Pancreas (tissue), 10 donors: ENCODE measurements around the gene ZBTB4. TPM values are rescaled to one million over a fixed set of nuclear protein-coding genes. Genes with fewer than 3 reads are reported as not detected.
A peak's percentile ranks its signal among the peaks of the same experiment; 100 is the strongest.

ENCODE experiments used
- ATAC-seq, 4 donors: fragments of 200-7000 bp; cut with Tn5 transposase; one replicate each; pipeline versions ENCODE4 v1.8.0 to v1.9.1; 2020; ENCODE audit warnings: mild to moderate bottlenecking in 4 of 4, moderate library complexity in 4 of 4
- DNase-seq, 6 donors: peaks; one replicate each; pipeline ENCODE4 v3.0.0-alpha.2; 2020
- FAIRE-seq: peaks from 2 replicates; lab custom pipeline; 2012; peaks lifted over from hg19 to GRCh38; lab: Jason Lieb, UNC
- H3K27ac ChIP-seq, 4 donors: fragments of 200-600 bp; sonication (generic); 1 replicate in 3 of 4; 2 replicates in 1 of 4; pipeline versions ENCODE4 v1.5.0 to v1.8.0; 2020
- H3K27me3 ChIP-seq, 4 donors: fragments of 200-600 bp; one replicate each; pipeline ENCODE4 v1.8.0; 2021
- H3K36me3 ChIP-seq, 3 donors: fragments of 200-600 bp; sonication (generic) in 1 of 3; one replicate each; pipeline versions ENCODE4 v1.5.0 to v1.8.0; 2020 to 2021
- H3K4me1 ChIP-seq, 3 donors: fragments of 200-600 bp; one replicate each; pipeline ENCODE4 v1.8.0; 2021
- H3K4me3 ChIP-seq, 4 donors: fragments of 200-600 bp; sonication (generic) in 2 of 4; one replicate each; pipeline versions ENCODE4 v1.5.0 to v1.8.0; 2020 to 2021
- H3K9me3 ChIP-seq, 4 donors: fragments of 200-600 bp; one replicate each; pipeline ENCODE4 v1.8.0; 2021
- CTCF ChIP-seq, 4 donors: fragments of 200-600 bp; sonication (generic) in 3 of 4; IDR thresholded peaks; one replicate each; pipeline versions ENCODE4 v1.5.0 to v1.8.0; 2021; ENCODE audit warnings: antibody characterized with exemption in 4 of 4
- WGBS, 2 donors: extraction: QIAGEN DNeasy Blood & Tissue Kit; methylation state at CpG; one replicate each; pipeline ENCODE4 v1.1.7; 2013; 5-methylcytosine and 5-hydroxymethylcytosine counted together
- intact Hi-C, 3 donors: fragments of 100-400 bp; cut with DNase I; formaldehyde crosslinking; loops; one replicate each; pipeline versions ENCODE4 v1.11.1 to v1.14.2; 2022
- polyA plus RNA-seq, 2 donors: library from polyadenylated mRNA; stranded (reverse); fragments of 200-250 nt; gene quantifications; one replicate each; pipeline ENCODE4 v1.2.3, GENCODE V29; 2013
- total RNA-seq, 6 donors: library from RNA; stranded (reverse); fragmentation: NEBNext Ultra II Directional in 4 of 6; extraction: Animal tissue kit (Norgen Biotek cat#: 25700) in 4 of 6; gene quantifications; one replicate each; pipeline versions ENCODE4 v1.2.1 to v1.2.4, GENCODE V29; 2021 to 2023
- donor health status: healthy with polysubstance abuse.
- donor health status: DM: no; HTN: no; CAD: no; lungs with moderate emphysema.
- donor health status: DM: no; HTN: no; CAD: no.
- donor health status: control.
- donor health status: control.
- donor health status: Bipolar disorder and iron deficiency.
- donor health status: DM: yes; HTN: yes; CAD: no.
- donor health status: DM: no; HTN: no; CAD: no.
- donor health status: DM: no; HTN: no; CAD: no.
- donor health status: DM: yes; HTN: yes; CAD: no.

ZBTB4 gene
- total and polyA plus RNA-seq, 8 donors, result 17.3 to 30.2 (median 21.0) TPM

GRCh38 chr17:7426896-7427489 lies 52.4 kb downstream of the ZBTB4 start:
- intact Hi-C loops, result no loop called here
- H3K4me1 ChIP-seq, result no peaks in the 10 kb centered on the region
- no peak for TF ChIP-seq CTCF (IDR thresholded peaks at IDR 0.05)
- no peak overlapping the region for H3K4me3 ChIP-seq
- 84 to 92% methylated on average over 29 of the region's 29 CpGs for WGBS, 2 donors
- DNase-seq (peak in 2 of 6 donors; percentile 36 to 71), FAIRE-seq (no peak), ATAC-seq (no peak)
- H3K36me3 ChIP-seq, result no peaks in the 10 kb centered on the region
- no peaks in the 10 kb centered on the region for H3K27me3 ChIP-seq
- no peak overlapping the region for H3K27ac ChIP-seq
- no peaks in the 10 kb centered on the region for H3K9me3 ChIP-seq

GRCh38 chr17:7426203-7426863 lies 53.1 kb downstream of the ZBTB4 start:
- Histone ChIP-seq H3K4me1 (no peaks in the 10 kb centered on the region), H3K4me3 (no peak overlapping the region), H3K36me3 (no peaks in the 10 kb centered on the region), H3K27ac (no peak overlapping the region), H3K27me3 (no peaks in the 10 kb centered on the region), H3K9me3 (no peaks in the 10 kb centered on the region)
- ATAC-seq (no peak), FAIRE-seq (no peak), DNase-seq (peak in 1 of 6 donors; percentile 30)
- 87 to 90% methylated on average over 33 of the region's 33 CpGs for WGBS, 2 donors
- TF ChIP-seq CTCF (IDR thresholded peaks at IDR 0.05), result no peak
- intact Hi-C loops, result no loop called here

GRCh38 chr17:7425756-7426155 lies 53.7 kb downstream of the ZBTB4 start:
- H3K4me3 ChIP-seq, result no peak overlapping the region
- 78 to 81% methylated on average over 8 of the region's 8 CpGs for WGBS, 2 donors
- DNase-seq (no peak), FAIRE-seq (no peak), ATAC-seq (no peak)
- no peaks in the 10 kb centered on the region for H3K9me3 ChIP-seq
- TF ChIP-seq CTCF (IDR thresholded peaks at IDR 0.05), result no peak
- no peaks in the 10 kb centered on the region for H3K27me3 ChIP-seq
- no peaks in the 10 kb centered on the region for H3K36me3 ChIP-seq
- H3K27ac ChIP-seq, result no peak overlapping the region
- H3K4me1 ChIP-seq, result no peaks in the 10 kb centered on the region
- intact Hi-C loops, result no loop called here

GRCh38 chr17:7425316-7425715 lies 54.1 kb downstream of the ZBTB4 start, which contains the start of gene SPEM2:
Gene SPEM2, plus strand, starts transcription at chr17:7425616. Its CDS starts 73 bp downstream, at chr17:7425689.
- H3K27ac ChIP-seq, result no peak within 1 kb of the TSS
- H3K4me1 ChIP-seq, result no peaks in the 10 kb centered on the region
- intact Hi-C loops, result no loop called here
- no peak for ATAC-seq
- no peak within 1 kb of the TSS for H3K4me3 ChIP-seq
- H3K36me3 ChIP-seq, result no peaks in the 10 kb centered on the region
- no peaks in the 10 kb centered on the region for H3K9me3 ChIP-seq
- FAIRE-seq, result no peak
- H3K27me3 ChIP-seq, result no peaks in the 10 kb centered on the region
- 63 to 79% methylated on average over 7 of the region's 7 CpGs for WGBS, 2 donors
- DNase-seq, result no peak
- no peak for TF ChIP-seq CTCF (IDR thresholded peaks at IDR 0.05)

GRCh38 chr17:7423679-7424078 lies 55.8 kb downstream of the ZBTB4 start:
- no peak for TF ChIP-seq CTCF (IDR thresholded peaks at IDR 0.05)
- H3K4me3 ChIP-seq, result no peak overlapping the region
- DNase-seq (no peak), FAIRE-seq (no peak), ATAC-seq (no peak)
- no peaks in the 10 kb centered on the region for H3K36me3 ChIP-seq
- WGBS, 2 donors, result 57 to 61% methylated on average over 4 of the region's 4 CpGs
- H3K9me3 ChIP-seq, result no peaks in the 10 kb centered on the region
- H3K27ac ChIP-seq, result no peak overlapping the region
- H3K27me3 ChIP-seq, result no peaks in the 10 kb centered on the region
- intact Hi-C loops, result no loop called here
- H3K4me1 ChIP-seq, result no peaks in the 10 kb centered on the region
